MG63 (cell line): Measurements from ENCODE around the gene CNBD2. TPM values are rescaled to one million over a fixed set of nuclear protein-coding genes. Genes with fewer than 3 reads are reported as not detected.
"Not testable (repeated sequence)": the region's sequence is repeated elsewhere in the genome, so short reads cannot be mapped to it uniquely, and the experiment has no call there.

Source experiments
- DNase-seq: peaks from one replicate; pipeline ENCODE4 v3.0.0-alpha.2; 2020
- H3K27me3 ChIP-seq: fragments of 250-450 bp; sonication (Bioruptor Pico); 2 replicates; pipeline ENCODE4 v1.5.1; 2020; ENCODE audit warnings: mild to moderate bottlenecking, moderate library complexity
- H3K36me3 ChIP-seq: fragments of 250-450 bp; sonication (Bioruptor Pico); 2 replicates; pipeline ENCODE4 v1.5.1; 2020; ENCODE audit warnings: mild to moderate bottlenecking, moderate library complexity
- H3K4me3 ChIP-seq: fragments of 250-450 bp; sonication (Bioruptor Pico); 2 replicates; pipeline ENCODE4 v1.5.1; 2020; ENCODE audit warnings: mild to moderate bottlenecking, moderate library complexity
- H3K9me3 ChIP-seq: fragments of 250-450 bp; sonication (Bioruptor Pico); 2 replicates; pipeline ENCODE4 v1.5.1; 2020; ENCODE audit warnings: mild to moderate bottlenecking, moderate library complexity
- total RNA-seq: library from RNA; depleted of rRNA; stranded (reverse); fragments of >200 nt; shearing (Covaris generic); gene quantifications from 2 replicates; pipeline ENCODE4 v1.2.3, GENCODE V29; 2014; ENCODE audit warnings: low replicate concordance

CNBD2 gene
- total RNA-seq, 1 experiment from 2014 or later = 3.4 TPM

DNA sequence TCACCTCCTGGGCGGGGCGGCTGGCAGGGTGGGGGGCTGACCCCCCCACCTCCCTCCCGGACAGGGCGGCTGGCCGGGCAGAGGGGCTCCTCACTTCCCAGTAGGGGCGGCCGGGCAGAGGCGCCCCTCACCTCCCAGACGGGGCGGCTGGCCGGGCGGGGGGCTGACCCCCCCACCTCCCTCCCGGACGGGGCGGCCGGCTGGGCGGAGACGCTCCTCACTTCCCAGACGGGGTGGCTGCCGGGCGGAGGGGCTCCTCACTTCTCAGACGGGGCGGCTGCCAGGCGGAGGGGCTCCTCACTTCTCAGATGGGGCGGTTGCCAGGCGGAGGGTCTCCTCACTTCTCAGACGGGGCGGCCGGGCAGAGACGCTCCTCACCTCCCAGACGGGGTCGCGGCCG is 32.9 kb downstream of the CNBD2 start:
- H3K36me3 ChIP-seq, H3K4me3 ChIP-seq, H3K27me3 ChIP-seq, DNase-seq: not testable (repeated sequence)
- H3K9me3 ChIP-seq = peaks cover 20% of the 10 kb centered on the region

DNA sequence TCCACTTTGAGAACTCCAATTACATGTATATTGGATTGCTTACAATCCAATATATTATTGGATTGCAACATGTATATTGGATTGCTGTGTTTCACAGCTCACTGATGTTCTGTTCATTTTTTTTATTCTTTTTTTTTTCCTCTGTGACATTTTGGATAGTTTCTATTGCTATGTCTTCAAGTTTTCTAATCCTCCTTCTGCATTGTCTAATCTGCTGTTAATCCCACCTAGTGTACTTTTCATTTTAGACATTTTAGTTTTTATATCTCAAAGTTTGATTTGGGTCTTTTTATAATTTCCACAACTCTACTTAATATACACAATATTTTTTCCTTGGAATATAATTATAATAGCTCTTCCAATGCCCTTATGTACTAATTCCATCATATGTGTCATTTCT is 34.5 kb downstream of the CNBD2 start:
- no peaks in the 10 kb centered on the region for H3K36me3 ChIP-seq

DNA sequence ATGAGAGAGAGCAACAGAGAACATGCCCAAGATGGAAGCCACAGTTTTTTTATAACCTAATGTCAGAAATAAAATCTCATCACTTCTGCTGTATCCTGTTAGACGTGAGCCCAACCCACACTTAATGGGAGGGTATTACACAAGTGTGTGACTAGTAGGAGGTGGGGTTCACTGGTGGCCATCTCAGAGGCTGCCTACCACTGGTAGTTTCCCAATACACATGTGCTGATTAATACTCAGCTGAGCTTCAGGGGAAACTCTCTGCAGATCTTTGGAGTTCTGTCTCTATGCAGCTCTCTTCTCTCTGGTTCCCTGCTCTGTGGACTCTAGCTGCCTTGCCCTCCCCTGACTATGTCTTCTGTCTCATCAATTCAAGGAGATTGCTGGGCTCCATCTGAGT is 35.7 kb downstream of the CNBD2 start:
- no peak for DNase-seq
- no peaks in the 10 kb centered on the region for H3K36me3 ChIP-seq
- no peaks in the 10 kb centered on the region for H3K27me3 ChIP-seq
- no peak overlapping the region for H3K4me3 ChIP-seq
- peaks cover 20% of the 10 kb centered on the region for H3K9me3 ChIP-seq

More for the DNA sequence above, 34.5 kb downstream of the CNBD2 start:
- peaks cover 20% of the 10 kb centered on the region for H3K9me3 ChIP-seq
- H3K4me3 ChIP-seq = no peak overlapping the region
- DNase-seq = no peak
- no peaks in the 10 kb centered on the region for H3K27me3 ChIP-seq

DNA sequence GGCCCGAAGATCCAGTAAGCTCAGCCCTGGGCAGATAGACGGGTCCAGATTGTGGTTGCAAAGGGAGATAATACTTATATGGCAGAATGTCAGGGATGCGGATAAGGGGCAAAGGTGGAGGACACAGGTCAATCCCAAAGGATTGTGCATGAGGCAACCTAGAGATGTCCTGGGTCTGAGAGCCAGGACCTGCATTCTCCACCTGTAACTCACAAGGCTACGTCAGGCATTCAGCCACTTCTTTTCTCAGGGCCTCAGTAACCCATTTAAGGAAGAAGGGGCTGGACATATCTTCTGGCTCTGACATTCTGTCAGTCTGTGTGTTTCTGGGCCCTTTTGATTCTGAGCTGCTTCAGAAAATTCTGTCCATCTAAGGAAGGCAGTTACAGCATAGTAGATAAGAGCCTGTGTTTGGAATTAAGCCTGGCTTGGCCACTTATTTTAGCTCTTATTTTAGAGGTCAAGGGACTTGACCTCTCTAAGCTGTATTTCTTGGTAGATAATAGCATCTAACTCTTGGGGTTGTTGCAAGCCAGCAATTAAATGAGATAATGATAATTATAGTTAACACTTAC is 40.2 kb downstream of the CNBD2 start:
- Histone ChIP-seq H3K9me3 (peaks cover 6% of the 10 kb centered on the region), H3K36me3 (no peaks in the 10 kb centered on the region), H3K27me3 (no peaks in the 10 kb centered on the region), H3K4me3 (no peak overlapping the region)
- no peak for DNase-seq

DNA sequence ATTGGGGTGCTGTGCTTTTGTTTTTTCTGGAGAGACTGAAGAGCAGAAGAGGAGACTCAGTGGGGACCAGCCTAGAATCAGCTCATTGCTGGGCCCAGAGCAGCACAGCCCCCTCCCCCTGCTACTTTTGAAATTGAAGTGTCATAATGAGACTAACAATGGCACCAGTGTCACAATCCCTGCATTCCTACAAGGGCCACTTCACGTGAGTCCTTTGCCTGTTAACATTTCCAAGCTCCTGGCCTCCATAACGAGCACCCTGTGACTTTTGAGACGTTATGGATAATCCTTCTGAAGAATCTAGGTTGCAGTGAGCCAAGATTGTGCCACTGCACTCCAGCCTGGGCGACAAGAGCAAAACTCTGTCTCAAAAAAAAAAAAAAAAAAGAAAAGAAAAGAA is 41.7 kb downstream of the CNBD2 start:
- Histone ChIP-seq H3K9me3 (no peaks in the 10 kb centered on the region), H3K27me3 (no peaks in the 10 kb centered on the region), H3K36me3 (no peaks in the 10 kb centered on the region), H3K4me3 (no peak overlapping the region)
- no peak for DNase-seq

DNA sequence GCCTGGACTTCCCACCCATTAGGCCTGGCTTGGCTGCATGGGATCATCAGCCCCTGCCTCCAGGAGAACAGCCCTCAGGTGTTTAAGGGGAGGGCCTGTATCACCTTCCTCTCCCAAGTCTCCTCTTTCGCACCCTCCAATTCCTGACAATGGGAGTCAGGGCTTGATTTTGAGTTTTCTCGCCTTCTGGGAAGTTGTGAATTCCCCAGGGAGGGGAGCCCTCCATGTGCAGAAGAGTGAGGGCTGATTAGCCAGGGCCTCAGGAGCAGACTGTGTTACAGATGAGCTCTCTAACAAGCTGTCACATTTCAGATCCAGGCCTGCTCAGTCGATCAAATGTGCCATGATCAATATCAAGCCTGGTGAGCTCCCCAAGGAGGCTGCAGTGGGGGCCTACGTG is 42.4 kb downstream of the CNBD2 start:
- DNase-seq = no peak
- Histone ChIP-seq H3K36me3 (no peaks in the 10 kb centered on the region), H3K9me3 (no peaks in the 10 kb centered on the region), H3K27me3 (no peaks in the 10 kb centered on the region), H3K4me3 (no peak overlapping the region)

DNA sequence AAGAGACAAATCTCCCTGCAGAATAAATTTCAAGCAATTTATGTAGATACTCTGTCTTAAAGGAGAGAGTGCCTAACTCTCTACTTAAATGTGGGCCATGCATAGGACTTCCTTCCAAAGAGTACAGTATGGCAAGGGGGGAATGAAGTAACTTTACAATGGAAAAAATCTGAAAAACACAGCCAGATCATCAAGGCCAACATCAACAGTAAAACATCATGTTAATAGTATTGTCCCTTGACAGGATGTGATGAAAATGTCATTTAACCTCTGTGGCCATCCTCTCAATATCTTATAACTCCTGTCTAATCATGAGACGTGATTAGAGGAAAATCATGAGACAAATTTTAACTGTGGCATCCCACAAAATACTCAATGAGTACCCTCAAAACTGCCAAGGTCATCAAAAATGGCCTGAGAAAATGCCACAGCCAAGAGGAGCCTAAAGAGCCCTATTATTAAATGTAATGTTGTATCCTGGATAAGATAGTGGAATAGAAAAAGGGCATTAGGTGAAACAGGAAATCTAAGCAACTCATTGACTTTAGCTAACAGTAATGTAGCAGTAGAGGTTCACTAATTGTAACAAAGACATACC is 47.5 kb downstream of the CNBD2 start:
- no peaks in the 10 kb centered on the region for H3K36me3 ChIP-seq
- no peaks in the 10 kb centered on the region for H3K27me3 ChIP-seq
- H3K4me3 ChIP-seq = no peak overlapping the region
- H3K9me3 ChIP-seq = no peaks in the 10 kb centered on the region
- no peak for DNase-seq

DNA sequence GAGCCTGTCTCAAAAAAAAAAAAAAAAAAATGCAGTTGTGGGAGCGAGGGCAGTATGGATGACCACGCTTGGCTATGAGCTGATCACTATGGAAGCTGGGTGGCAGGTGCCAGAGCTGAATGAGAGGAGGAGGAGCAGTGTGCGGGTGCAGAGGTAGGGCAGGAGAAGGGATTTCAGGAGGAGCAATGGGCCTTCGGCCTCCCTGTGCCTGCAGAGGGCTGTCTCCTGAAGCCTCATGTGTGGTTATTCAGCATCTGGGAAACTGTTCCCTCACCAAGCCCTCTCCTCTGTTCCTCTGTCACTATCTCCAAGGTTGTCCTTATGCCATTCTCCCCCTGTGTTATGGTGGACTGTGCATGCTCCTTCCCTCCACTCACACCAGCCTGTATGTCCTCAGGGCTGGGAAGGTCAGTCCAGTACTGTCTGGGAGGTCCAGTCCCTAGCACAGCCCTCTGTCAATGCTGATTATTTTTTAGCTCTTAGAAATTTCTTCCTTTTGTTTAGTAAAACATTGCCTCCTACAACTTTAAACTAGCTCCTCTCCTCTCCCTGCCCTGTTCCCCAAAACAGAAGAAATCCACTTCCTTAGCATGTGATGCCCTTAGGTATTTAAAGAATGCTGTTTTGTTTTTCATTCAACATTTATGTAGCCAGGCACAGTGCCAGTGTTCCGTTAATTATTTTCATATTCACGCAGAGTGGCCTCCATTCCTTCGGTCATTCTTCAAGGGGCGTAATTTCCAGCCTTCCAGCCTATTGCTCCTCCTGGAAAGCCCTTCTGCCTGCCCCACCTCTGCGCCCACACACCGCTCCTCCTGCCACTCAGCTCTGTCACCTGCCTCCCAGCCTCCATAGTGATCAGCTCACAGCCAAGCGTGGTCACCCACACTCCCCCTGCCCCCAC is 48.9 kb downstream of the CNBD2 start:
- H3K27me3 ChIP-seq = no peaks in the 10 kb centered on the region
- no peaks in the 10 kb centered on the region for H3K36me3 ChIP-seq
- no peak overlapping the region for H3K4me3 ChIP-seq
- no peaks in the 10 kb centered on the region for H3K9me3 ChIP-seq
- DNase-seq = peak; percentile 11

DNA sequence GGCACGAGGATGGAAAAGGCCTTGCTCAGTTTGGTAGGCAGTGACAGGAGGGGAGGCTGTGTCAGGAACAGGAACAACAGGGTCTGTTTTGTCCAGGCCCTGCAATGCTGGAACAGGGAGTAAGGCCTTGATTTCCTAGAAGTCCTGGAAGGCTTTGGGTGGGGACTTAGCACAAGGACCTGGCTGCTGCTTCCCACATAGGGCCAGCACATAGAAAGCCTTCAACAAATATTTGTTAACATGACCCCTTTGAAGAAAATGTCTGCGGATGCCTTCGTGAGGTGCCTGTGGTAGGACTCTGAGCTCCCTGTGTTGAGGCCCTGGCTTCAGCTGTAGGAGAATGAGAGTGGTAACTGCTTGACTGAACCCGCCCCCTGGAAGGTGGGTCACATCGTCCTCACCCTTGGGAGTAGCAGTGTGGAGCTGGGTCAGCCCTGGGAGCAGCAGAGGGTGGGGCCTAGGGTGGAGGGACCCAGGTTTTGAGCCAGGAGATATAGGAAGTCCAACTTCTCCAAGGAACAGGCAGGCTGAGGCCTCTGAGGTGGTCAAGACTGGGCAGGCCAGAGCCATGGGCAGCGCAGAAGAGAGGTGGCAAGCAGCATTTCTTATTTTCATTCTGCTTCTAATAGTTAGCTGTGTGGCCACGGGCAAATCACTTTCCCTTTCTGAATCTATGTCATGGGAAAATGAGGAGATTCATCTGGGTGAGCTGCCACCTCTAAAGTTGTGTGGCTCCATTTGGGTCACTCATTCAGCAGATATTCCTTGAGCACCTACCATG is 50.0 kb downstream of the CNBD2 start:
- Histone ChIP-seq H3K36me3 (no peaks in the 10 kb centered on the region), H3K4me3 (no peak overlapping the region), H3K9me3 (no peaks in the 10 kb centered on the region), H3K27me3 (no peaks in the 10 kb centered on the region)
- DNase-seq = no peak

DNA sequence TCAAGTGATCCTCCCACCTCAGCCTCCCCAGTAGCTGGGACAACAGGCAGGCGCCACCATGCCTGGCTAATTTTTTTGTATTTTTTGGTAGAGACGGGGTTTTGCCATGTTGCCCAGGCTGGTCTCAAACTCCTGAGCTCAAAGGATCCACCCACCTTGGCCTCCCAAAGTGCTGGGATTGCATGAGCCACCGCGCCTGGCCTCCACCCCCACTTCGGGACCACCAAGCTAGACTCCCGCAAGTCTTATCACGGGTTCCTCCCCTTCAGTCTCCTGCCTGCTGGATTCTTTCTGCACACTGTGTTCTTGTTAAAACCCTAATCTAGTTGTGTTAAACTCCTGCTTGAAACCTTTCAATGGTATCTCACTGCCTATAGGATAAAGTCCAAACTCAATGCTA is 57.7 kb downstream of the CNBD2 start:
- not testable (repeated sequence) for H3K9me3 ChIP-seq, H3K4me3 ChIP-seq, H3K36me3 ChIP-seq, H3K27me3 ChIP-seq, DNase-seq

DNA sequence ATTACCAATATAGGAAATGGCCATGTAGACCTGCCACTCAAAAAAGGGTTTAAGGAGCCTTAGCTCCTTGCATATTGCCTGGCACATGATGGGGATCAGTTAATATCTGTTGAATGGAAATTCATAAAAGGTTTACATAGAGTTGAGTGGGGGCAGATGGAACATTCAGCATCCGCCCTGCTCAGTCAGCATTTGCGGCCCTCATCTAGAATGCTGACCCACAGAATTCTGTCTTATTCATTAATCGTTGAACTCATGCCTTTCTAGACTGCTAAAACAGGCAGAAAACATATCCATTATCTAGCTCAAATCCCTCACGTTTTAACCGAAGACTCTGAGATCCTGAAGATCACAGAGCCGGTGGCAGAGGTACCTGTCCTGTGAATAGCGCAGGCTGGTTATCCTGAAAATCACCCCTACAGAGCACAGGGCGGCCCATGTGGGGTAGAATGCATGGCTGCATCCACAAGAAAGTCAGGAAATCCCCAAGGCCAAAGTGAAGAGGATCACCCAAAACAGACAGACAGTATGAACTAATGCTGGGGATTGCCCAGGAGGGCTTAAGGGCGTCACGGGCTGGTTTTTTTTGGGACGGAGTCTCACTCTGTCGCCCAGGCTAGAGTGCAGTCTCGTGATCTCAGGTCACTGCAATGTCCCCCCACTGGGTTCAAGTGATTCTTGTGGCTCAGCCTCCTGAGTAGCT is 59.9 kb downstream of the CNBD2 start:
- Histone ChIP-seq H3K27me3 (no peaks in the 10 kb centered on the region), H3K9me3 (no peaks in the 10 kb centered on the region), H3K36me3 (no peaks in the 10 kb centered on the region), H3K4me3 (no peak overlapping the region)
- no peak for DNase-seq

DNA sequence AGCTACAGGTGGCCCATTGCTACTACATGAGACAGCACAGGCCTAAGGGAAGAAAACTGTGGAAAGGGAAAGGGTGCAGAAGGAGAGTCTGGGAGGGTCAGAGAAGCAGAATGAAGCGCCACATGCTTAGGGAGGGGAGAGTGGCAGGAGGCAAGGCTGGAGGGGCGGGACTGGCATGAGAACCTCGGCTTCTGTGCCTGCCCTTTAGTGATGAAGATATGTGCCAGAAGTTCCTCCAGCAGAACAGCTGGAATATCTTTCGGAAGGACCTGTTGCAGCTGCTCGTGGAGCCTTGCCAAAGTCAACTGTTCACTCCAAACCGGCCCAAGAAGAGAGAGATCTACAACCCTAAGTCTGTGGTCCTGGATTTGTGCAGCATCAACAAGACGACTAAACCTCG is 61.8 kb downstream of the CNBD2 start:
- DNase-seq = peak; percentile 5
- Histone ChIP-seq H3K36me3 (no peaks in the 10 kb centered on the region), H3K27me3 (no peaks in the 10 kb centered on the region)

DNA sequence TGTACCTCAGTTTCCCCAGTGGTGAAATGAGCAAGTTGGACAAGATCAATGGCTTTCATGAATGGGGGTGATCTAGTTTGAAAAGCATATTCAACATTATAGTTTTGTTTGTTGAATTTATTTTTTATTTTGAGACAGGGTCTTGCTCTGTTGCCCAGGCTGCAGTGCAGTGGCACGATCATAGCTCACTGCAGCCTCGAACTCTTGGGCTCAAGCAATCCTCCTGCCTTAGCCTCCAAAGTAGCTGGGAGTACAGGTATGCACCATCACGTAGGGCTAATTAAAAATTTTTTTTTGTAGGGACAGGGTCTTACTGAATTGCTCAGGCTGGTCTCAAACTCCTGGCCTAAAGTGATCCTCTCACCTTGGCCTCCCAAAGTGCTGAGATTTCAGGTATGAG is 63.4 kb downstream of the CNBD2 start:
- Histone ChIP-seq H3K4me3 (no peak overlapping the region), H3K27me3 (no peaks in the 10 kb centered on the region), H3K9me3 (no peaks in the 10 kb centered on the region), H3K36me3 (no peaks in the 10 kb centered on the region)
- no peak for DNase-seq

More for the DNA sequence above, 61.8 kb downstream of the CNBD2 start:
- Histone ChIP-seq H3K9me3 (no peaks in the 10 kb centered on the region), H3K4me3 (no peak overlapping the region)

DNA sequence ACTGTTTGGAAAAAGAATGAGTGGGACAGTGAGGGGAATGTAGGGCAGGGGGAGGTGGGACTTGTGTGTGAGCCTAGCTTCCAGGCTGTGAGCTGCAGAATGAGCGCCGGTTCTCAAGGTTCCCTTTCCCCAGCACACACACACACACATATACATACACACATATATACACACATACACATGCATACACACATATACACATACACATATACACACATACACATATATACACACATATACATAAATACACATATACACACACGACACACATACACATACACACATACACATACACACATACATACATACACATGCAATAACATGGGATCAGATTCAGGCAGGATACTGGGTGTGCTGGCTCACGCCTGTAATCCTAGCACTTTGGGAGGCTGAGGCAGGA is 66.5 kb downstream of the CNBD2 start:
- Histone ChIP-seq H3K36me3 (no peaks in the 10 kb centered on the region), H3K4me3 (no peak overlapping the region), H3K27me3 (no peaks in the 10 kb centered on the region), H3K9me3 (no peaks in the 10 kb centered on the region)
- no peak for DNase-seq

DNA sequence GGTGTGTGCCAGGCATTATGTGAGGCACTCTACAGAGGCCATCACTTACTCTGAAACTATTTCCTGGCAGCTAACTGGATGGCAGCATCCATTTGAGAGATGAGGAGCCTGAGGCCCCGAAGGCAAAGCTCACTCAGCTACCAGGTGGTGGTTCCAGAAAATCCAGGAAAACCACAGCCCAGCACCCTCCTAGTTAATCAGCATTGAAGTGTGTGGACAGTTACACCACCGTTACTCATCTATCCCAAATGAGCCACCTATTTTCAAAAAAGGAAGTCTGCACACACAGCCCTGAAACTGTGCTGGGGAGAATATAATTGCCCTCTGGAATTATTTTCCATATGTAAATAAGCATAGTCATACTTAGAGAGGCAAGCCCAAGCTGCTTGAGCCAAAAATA is 67.4 kb downstream of the CNBD2 start:
- DNase-seq = peak; percentile 63

DNA sequence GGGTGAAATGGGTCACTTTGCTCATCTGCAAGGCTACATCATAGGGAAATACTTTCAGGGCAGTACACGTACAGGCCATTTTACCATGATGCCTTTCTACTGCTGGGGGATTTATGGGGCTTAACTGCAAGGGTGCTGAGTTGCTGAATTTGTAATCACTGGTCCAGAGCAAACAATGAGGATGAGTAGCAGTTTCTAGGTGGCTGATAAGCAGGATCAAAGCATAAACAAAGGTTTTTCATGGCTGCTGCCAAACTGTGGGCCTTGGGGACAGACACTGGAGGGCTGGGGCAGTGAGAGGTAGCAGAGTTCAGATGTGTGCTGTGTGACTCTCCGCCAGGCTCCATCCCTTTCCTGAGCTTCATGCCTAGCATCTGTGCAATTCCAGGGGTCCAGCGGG is 68.3 kb downstream of the CNBD2 start:
- no peaks in the 10 kb centered on the region for H3K9me3 ChIP-seq
- no peak for DNase-seq
- H3K4me3 ChIP-seq = no peak overlapping the region
- H3K27me3 ChIP-seq = no peaks in the 10 kb centered on the region
- no peaks in the 10 kb centered on the region for H3K36me3 ChIP-seq

More for the DNA sequence above, 67.4 kb downstream of the CNBD2 start:
- Histone ChIP-seq H3K27me3 (no peaks in the 10 kb centered on the region), H3K9me3 (no peaks in the 10 kb centered on the region), H3K4me3 (no peak overlapping the region), H3K36me3 (no peaks in the 10 kb centered on the region)
